ENCODE data around the gene CXCR1.

- TF ChIP-seq CTCF (IDR thresholded peaks at IDR 0.05; ENCODE audit: low read length) (no peak), EZH2 (IDR thresholded peaks at IDR 0.05; ENCODE audit: borderline replicate concordance, low read length) (no peak)
Observed at GRCh38 chr2:218179782-218180181, 13.0 kb upstream of the CXCR1 start.

All from OCI-LY1 (cell line).